Mononuclear cell (primary cell): Measurements from ENCODE around the gene ZBTB14. TPM values are rescaled to one million over a fixed set of nuclear protein-coding genes. Genes with fewer than 3 reads are reported as not detected.

Experiments used
- H3K27me3 ChIP-seq: 2 replicates; pipeline ENCODE4 v1.6.0; 2011; ENCODE audit warnings: low read length, control low read depth; ENCODE audit not compliant: insufficient read depth
- H3K4me1 ChIP-seq: 2 replicates; pipeline ENCODE4 v1.5.1; 2011; ENCODE audit warnings: mild to moderate bottlenecking, low read length, control low read depth; ENCODE audit not compliant: insufficient read depth
- H3K4me3 ChIP-seq: 2 replicates; pipeline ENCODE4 v1.5.1; 2011; ENCODE audit warnings: mild to moderate bottlenecking, low read length, moderate library complexity
- H3K9me3 ChIP-seq: 2 replicates; pipeline ENCODE4 v1.5.1; 2011; ENCODE audit warnings: low read depth, mild to moderate bottlenecking, control low read depth, low read length
- total RNA-seq: library from RNA; depleted of rRNA; stranded (reverse); fragments of >200 nt; gene quantifications from one replicate; pipeline ENCODE4 v1.2.3, GENCODE V29; 2012

ZBTB14 gene
- 28.7 TPM for total RNA-seq

GRCh38 chr18:5295231-5295920 is at the start of gene ZBTB14:
TSS of gene ZBTB14 (minus strand) at chr18:5295726. CDS start at chr18:5293246, 2,480 bp downstream.
- Histone ChIP-seq H3K4me3 (peak within 1 kb of the TSS; percentile 84), H3K9me3 (no peaks in the 10 kb centered on the region), H3K4me1 (peaks cover 25% of the 10 kb centered on the region), H3K27me3 (peaks cover 2% of the 10 kb centered on the region)

- Histone ChIP-seq H3K9me3 (no peaks in the 10 kb centered on the region), H3K4me3 (no peak overlapping the region), H3K4me1 (no peaks in the 10 kb centered on the region), H3K27me3 (peaks cover 7% of the 10 kb centered on the region)
Observed at GRCh38 chr18:5339202-5339834, 43.8 kb upstream of the ZBTB14 start.

GRCh38 chr18:5334456-5335075 is 39.0 kb upstream of the ZBTB14 start:
- H3K9me3 ChIP-seq: no peaks in the 10 kb centered on the region
- no peak overlapping the region for H3K4me3 ChIP-seq
- no peaks in the 10 kb centered on the region for H3K4me1 ChIP-seq
- no peaks in the 10 kb centered on the region for H3K27me3 ChIP-seq

- H3K4me1 ChIP-seq: no peaks in the 10 kb centered on the region
- H3K27me3 ChIP-seq: no peaks in the 10 kb centered on the region
- no peaks in the 10 kb centered on the region for H3K9me3 ChIP-seq
- no peak overlapping the region for H3K4me3 ChIP-seq
Observed at GRCh38 chr18:5318061-5318700, 22.7 kb upstream of the ZBTB14 start.

DNA sequence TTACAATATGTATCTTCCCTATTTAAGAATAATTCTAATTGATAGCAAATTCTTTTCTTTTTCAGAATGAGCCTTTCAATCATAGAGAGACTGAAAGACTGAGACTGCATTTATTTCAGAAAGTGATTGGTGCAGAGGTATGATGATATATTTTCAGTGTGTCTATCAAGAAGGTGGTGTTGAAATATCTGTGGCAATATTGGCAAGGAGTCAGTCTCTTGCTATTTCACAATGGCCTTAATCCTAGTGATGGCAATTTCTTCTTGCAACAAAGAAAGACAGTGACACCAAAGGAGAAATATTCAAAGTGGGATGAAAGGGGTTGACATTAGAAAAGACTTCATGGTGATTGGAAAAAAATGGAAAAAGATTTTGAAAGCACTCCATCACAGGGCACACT is 21.7 kb upstream of the ZBTB14 start:
- Histone ChIP-seq H3K4me1 (no peaks in the 10 kb centered on the region), H3K27me3 (no peaks in the 10 kb centered on the region), H3K4me3 (no peak overlapping the region), H3K9me3 (no peaks in the 10 kb centered on the region)

- H3K9me3 ChIP-seq: no peaks in the 10 kb centered on the region
- H3K27me3 ChIP-seq: no peaks in the 10 kb centered on the region
- no peak overlapping the region for H3K4me3 ChIP-seq
- peaks cover 4% of the 10 kb centered on the region for H3K4me1 ChIP-seq
Observed at GRCh38 chr18:5315838-5316237, 20.3 kb upstream of the ZBTB14 start.

DNA sequence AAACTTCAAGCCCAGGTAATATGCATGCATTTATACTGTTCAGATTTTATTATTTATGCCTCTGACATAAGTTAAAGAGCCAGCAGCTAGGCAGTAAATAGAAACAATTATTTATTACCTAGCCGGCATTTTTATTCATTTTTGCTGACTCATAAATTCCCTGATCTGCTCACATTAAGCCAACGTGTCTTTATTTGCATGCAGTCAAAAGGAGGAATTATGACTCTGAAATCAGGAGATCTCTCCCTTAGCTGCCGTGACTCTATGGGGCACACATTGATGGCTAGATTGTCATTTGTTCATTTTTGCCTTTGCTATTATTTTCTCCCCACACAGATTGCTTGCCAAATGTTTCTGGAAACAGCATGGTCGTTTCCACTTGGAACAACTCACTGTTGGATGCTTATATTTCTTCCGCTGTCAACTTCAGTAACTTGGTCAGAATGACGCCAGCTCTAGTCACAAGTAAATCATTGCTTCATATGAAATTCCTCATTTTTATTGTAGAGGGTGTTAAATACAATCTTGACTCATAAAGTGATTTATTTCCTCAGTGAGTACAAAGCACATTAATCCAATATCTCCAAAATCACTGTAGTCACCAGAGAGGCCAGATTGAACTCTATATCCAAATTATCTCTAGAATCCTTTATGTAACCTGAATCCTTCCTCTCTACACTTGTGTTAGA is 15.9 kb upstream of the ZBTB14 start:
- Histone ChIP-seq H3K27me3 (no peaks in the 10 kb centered on the region), H3K4me1 (peaks cover 10% of the 10 kb centered on the region), H3K4me3 (no peak overlapping the region), H3K9me3 (no peaks in the 10 kb centered on the region)

- Histone ChIP-seq H3K4me3 (no peak overlapping the region), H3K4me1 (peaks cover 10% of the 10 kb centered on the region), H3K9me3 (no peaks in the 10 kb centered on the region), H3K27me3 (no peaks in the 10 kb centered on the region)
Observed at GRCh38 chr18:5309888-5310470, 14.5 kb upstream of the ZBTB14 start.

GRCh38 chr18:5305835-5306234 is 10.3 kb upstream of the ZBTB14 start:
- Histone ChIP-seq H3K4me1 (peaks cover 5% of the 10 kb centered on the region), H3K4me3 (no peak overlapping the region), H3K27me3 (peaks cover 17% of the 10 kb centered on the region), H3K9me3 (no peaks in the 10 kb centered on the region)

GRCh38 chr18:5304232-5304631 is 8.7 kb upstream of the ZBTB14 start:
- Histone ChIP-seq H3K4me3 (no peak overlapping the region), H3K4me1 (no peaks in the 10 kb centered on the region), H3K9me3 (no peaks in the 10 kb centered on the region), H3K27me3 (peaks cover 24% of the 10 kb centered on the region)

- Histone ChIP-seq H3K4me3 (no peak overlapping the region), H3K9me3 (no peaks in the 10 kb centered on the region), H3K4me1 (no peaks in the 10 kb centered on the region), H3K27me3 (peaks cover 24% of the 10 kb centered on the region)
Observed at GRCh38 chr18:5303636-5304035, 8.1 kb upstream of the ZBTB14 start.

DNA sequence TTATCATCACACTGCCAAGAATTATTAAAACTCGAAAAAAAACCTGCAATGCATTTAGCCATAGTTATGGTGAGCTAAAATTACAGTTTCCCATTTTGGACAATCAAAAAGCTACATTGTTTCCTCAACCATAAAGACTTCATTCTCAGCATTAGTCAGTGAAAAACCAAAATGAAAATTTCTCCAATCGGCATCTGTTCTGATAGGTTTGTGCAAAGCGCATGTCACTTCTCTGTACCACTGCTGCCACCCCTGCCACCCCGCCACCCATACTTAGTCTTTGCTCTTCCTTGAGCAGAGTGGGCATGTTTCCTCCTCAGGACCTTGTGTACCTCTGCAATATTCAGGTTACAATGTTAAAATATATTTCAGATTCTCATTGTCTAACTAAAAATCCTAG is 7.1 kb upstream of the ZBTB14 start:
- Histone ChIP-seq H3K9me3 (no peaks in the 10 kb centered on the region), H3K4me1 (no peaks in the 10 kb centered on the region), H3K4me3 (no peak overlapping the region), H3K27me3 (peaks cover 24% of the 10 kb centered on the region)

DNA sequence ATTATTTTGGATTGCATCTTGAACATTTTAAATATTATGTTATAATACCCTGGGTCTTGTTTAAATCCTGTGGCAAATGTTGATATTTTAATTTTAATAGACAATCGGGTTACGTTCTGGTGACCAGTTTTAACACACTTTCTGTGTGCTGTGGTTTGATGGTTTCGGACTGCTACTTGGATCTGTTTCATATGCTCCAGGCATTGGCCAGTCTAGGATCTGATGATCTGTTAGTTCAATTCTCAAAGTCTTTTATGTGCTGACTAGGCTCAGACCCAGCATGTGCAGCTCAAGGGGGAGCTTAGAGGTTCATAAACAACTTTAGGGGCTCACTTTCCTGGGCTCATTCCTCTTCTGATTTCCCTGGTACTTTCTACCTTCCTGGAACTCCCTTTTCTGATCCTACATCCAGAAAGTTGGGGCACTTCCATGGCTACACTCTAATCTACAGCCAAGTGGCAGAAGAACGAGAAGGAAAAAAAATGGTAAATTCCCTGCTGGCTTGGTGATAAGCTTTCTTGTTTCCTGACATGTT is 5.0 kb upstream of the ZBTB14 start:
- H3K9me3 ChIP-seq: no peaks in the 10 kb centered on the region
- H3K4me1 ChIP-seq: peaks cover 10% of the 10 kb centered on the region
- no peak overlapping the region for H3K4me3 ChIP-seq
- H3K27me3 ChIP-seq: peaks cover 24% of the 10 kb centered on the region

DNA sequence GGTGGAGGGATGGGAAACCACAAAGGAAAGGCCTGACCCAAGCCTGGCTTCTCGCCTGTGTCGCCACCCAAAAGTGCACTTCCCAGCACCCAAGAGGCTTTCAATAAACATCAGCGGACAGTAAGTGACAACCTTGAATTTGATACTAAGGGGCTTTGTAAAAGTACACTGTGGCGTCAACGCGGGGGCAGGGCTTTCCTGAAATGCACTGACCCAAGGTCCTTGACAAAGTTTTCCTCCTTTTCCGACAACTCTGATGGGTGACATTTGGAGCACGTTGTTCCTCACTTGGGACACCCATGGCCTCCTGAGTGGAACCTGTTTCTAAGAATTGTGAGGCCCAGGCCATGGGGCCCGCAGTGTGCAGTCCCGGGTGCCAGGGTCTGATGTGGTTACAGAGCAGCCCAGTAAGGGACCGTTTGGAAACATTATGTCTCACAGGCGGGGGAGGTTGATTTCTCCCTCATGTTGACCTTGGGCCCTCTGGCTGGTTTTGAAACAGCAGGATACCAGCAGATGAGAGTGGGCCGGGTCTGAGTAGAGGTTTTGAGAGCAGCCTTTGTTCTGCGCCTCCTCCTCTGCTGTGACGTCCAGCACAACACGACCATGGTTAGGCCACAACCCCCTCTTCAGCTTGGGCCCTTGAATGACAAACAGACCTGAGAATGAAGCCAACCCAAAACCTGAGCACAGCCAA is 2.8 kb upstream of the ZBTB14 start:
- Histone ChIP-seq H3K4me3 (no peak overlapping the region), H3K27me3 (peaks cover 18% of the 10 kb centered on the region), H3K9me3 (no peaks in the 10 kb centered on the region), H3K4me1 (peaks cover 22% of the 10 kb centered on the region)
